Erythroblast (primary cell): ENCODE measurements around the gene MAN1C1.

Experiments used
- GATA1 ChIP-seq: IDR thresholded peaks from 2 replicates; pipeline ENCODE4 v1.6.1; 2011; ENCODE audit warnings: low read depth, mild to moderate bottlenecking, control low read depth, low read length, moderate library complexity
- POLR2A ChIP-seq: IDR thresholded peaks from 2 replicates; pipeline ENCODE4 v1.6.1; 2011; ENCODE audit warnings: mild to moderate bottlenecking, low read length

DNA sequence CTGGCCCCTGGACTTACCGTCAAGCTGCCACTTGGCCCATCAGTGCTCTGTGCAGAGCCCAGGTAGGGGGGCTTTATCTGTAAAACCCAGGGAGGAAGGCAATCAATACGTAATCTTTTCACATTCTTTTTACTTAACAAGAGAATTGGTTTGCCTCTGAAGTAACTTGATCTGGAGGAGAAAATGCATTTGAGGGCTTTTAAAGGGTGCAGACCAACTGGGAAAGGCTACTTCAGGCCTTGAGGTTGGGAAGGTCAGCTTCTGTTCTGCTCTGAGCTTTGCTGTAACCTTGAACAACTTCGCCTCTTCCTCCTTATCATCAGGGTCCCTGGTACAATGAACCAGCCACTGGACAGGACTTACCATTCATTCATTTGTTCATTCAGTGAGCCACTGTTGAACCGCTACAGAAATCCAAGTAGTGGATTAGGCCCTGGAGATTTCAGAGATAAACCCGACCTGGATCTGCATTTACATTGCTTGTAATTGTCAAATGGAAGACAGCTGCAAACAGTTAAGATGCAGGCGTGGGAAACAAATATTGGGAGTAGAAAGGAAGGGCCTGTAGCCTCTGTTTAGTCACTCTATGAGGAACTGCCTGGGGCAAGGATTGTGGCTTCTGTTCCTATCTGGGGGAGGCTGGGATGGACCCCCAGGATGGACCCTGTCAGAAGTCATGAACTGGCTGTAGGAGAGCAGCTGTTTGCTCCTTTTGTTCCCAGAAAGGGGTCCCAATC, 90.9 kb downstream of the MAN1C1 start:
- TF ChIP-seq POLR2A (no peak), GATA1 (no peak)
